GM12873 (cell line): ENCODE measurements around the gene ZNF878.

Experiments
- CTCF ChIP-seq: IDR thresholded peaks from 2 replicates; pipeline ENCODE4 v1.5.1; 2012; ENCODE audit warnings: low read depth, mild to moderate bottlenecking, moderate library complexity, low read length, control low read depth; ENCODE audit not compliant: insufficient read depth; ENCODE audit errors: missing control alignments

Gene ZNF878

DNA sequence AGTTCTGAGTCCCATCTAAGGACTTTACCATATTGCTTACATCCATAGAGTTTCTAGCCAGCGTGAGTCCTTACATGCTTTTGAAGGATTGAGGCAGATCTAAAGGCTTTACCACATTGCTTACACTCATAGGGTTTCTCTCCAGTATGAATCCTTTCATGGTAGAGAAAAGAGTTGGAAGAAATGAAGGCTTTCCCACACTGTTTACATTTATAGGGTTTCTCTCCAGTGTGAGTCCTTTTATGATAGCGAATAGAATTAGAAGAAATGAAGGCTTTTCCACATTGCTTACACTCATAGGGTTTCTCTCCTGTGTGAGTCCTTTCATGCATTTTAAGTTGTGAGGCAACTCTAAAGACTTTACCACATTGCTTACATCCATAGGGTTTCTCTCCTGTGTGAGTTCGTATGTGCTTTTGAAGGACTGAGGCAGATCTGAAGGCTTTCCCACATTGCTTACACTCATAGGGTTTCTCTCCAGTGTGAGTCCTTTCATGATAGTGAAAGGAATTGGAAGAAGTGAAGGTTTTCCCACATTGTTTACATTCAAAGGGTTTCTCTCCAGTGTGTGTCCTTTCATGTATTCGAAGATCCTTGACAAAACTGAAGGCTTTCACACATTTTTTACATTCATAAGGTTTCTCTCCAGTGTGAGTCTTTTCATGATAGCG lies 8.9 kb downstream of the ZNF878 start:
- no peak for TF ChIP-seq CTCF

DNA sequence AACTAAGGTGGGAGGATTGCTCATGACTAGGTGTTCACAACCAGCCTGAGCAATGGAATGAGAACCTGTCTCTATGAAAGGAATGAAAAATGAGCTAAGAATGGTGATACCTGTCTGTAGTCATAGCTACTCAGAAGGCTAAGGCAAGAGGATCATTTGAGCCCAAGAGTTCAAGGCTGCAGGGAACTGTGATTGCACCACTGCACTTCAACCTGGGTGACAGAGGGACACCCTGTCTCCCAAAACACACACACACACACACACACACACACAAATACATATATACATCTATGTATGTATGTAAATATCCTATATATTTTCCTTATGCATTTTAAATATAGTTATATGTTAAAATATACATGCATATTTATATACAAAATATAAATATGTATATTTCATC lies 9.9 kb downstream of the ZNF878 start:
- no peak for TF ChIP-seq CTCF

GRCh38 chr19:12035220-12036172 lies 17.3 kb downstream of the ZNF878 start, which contains the start of gene ZNF433:
TSS of gene ZNF433 (minus strand) at chr19:12035679. CDS start at chr19:12035539, 140 bp downstream.
- TF ChIP-seq CTCF: no peak

DNA sequence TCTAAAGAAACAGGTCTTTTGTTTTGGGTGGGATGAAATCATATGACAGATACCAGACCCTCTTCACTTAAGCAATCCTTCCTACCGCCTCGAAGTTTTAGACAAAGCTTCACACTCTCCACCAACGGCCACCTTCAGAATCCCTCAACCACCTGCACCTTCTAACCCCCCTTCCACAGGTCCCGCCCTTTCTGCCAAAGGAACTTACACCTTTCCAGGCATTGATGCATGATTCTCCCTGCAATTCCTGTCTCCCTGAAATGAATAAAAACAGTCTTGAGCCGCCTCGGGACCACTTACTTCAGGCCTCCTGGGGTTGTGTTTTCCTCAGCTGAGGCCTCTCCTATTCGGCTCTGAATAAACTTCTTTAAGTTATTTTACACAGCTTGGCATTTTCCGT lies 18.1 kb downstream of the ZNF878 start:
- TF ChIP-seq CTCF: no peak

- TF ChIP-seq CTCF: no peak
Observed at GRCh38 chr19:12034198-12034597, 18.6 kb downstream of the ZNF878 start.

GRCh38 chr19:12015753-12016116 lies 37.0 kb downstream of the ZNF878 start:
- TF ChIP-seq CTCF: no peak

- no peak for TF ChIP-seq CTCF
Observed at GRCh38 chr19:12015015-12015752, 37.6 kb downstream of the ZNF878 start.
